SK-N-SH treated with all-trans-retinoic acid at 6 μM for 48 hours (cell line): ENCODE results near the gene RPS4Y1.

Experiments used
- ATAC-seq: fragments of 200-7000 bp; cut with Tn5 transposase; 3 replicates; pipeline ENCODE4 v1.9.1; 2020; ENCODE audit warnings: mild to moderate bottlenecking, moderate library complexity
- ARNTL ChIP-seq: fragments of 450-650 bp; formaldehyde crosslinking; IDR thresholded peaks from 2 replicates; pipeline ENCODE4 v1.5.0; 2020; ENCODE audit warnings: low read depth, mild to moderate bottlenecking, moderate library complexity, borderline replicate concordance
- CREB5 ChIP-seq: fragments of 250-450 bp; sonication (Bioruptor Pico); IDR thresholded peaks from 2 replicates; pipeline ENCODE4 v1.5.1; 2020; ENCODE audit warnings: low read depth, mild to moderate bottlenecking, moderate library complexity
- CSDC2 ChIP-seq: fragments of 250-450 bp; sonication (Bioruptor Pico); IDR thresholded peaks from 2 replicates; pipeline ENCODE4 v1.5.0; 2020; ENCODE audit warnings: mild to moderate bottlenecking, moderate library complexity
- CSRNP3 ChIP-seq: fragments of 250-450 bp; sonication (Bioruptor Pico); IDR thresholded peaks from 2 replicates; pipeline ENCODE4 v1.5.1; 2021; ENCODE audit warnings: mild to moderate bottlenecking, moderate library complexity
- ESRRG ChIP-seq: fragments of 250-450 bp; sonication (Bioruptor Pico); IDR thresholded peaks from 2 replicates; pipeline ENCODE4 v1.6.1; 2021; ENCODE audit warnings: mild to moderate bottlenecking
- GLIS3 ChIP-seq: fragments of 250-450 bp; sonication (Bioruptor Pico); IDR thresholded peaks from 2 replicates; pipeline ENCODE4 v1.5.0; 2020; ENCODE audit warnings: mild to moderate bottlenecking, moderate library complexity
- ISL1 ChIP-seq: fragments of 250-450 bp; sonication (Bioruptor Pico); IDR thresholded peaks from 2 replicates; pipeline ENCODE4 v2.1.2; 2022; ENCODE audit warnings: mild to moderate bottlenecking, moderate library complexity
- OSR1 ChIP-seq: fragments of 250-450 bp; sonication (Bioruptor Pico); IDR thresholded peaks from 2 replicates; pipeline ENCODE4 v1.8.0; 2022; ENCODE audit warnings: moderate library complexity, mild to moderate bottlenecking, inconsistent platforms
- PATZ1 ChIP-seq: fragments of 250-450 bp; sonication (Bioruptor Pico); IDR thresholded peaks from 2 replicates; pipeline ENCODE4 v1.8.0; 2020; ENCODE audit warnings: mild to moderate bottlenecking, moderate library complexity, borderline replicate concordance
- POU6F1 ChIP-seq: fragments of 250-450 bp; sonication (Bioruptor Pico); IDR thresholded peaks from 2 replicates; pipeline ENCODE4 v1.8.0; 2021; ENCODE audit warnings: low read depth, mild to moderate bottlenecking, moderate library complexity, borderline replicate concordance
- PPARA ChIP-seq: fragments of 250-450 bp; sonication (Bioruptor Pico); IDR thresholded peaks from 2 replicates; pipeline ENCODE4 v1.5.0; 2020; ENCODE audit warnings: mild to moderate bottlenecking, borderline replicate concordance
- RARB ChIP-seq: fragments of 250-450 bp; sonication (Bioruptor Pico); IDR thresholded peaks from 2 replicates; pipeline ENCODE4 v1.8.0; 2021; ENCODE audit warnings: mild to moderate bottlenecking, moderate library complexity
- SNAI2 ChIP-seq: fragments of 250-450 bp; sonication (Bioruptor Pico); IDR thresholded peaks from 2 replicates; pipeline ENCODE4 v1.5.0; 2020; ENCODE audit warnings: mild to moderate bottlenecking, moderate library complexity
- TCF4 ChIP-seq: fragments of 250-450 bp; sonication (Bioruptor Pico); IDR thresholded peaks from 2 replicates; pipeline ENCODE4 v1.8.0; 2021; ENCODE audit warnings: mild to moderate bottlenecking, moderate library complexity, borderline replicate concordance
- TOX ChIP-seq: fragments of 250-450 bp; sonication (Bioruptor Pico); IDR thresholded peaks from 2 replicates; pipeline ENCODE4 v1.8.0; 2021; ENCODE audit warnings: mild to moderate bottlenecking, moderate library complexity, borderline replicate concordance
- TSHZ2 ChIP-seq: fragments of 250-450 bp; sonication (Bioruptor Pico); IDR thresholded peaks from 2 replicates; pipeline ENCODE4 v1.5.0; 2020; ENCODE audit warnings: mild to moderate bottlenecking, moderate library complexity
- ZC3H10 ChIP-seq: fragments of 250-450 bp; sonication (Bioruptor Pico); IDR thresholded peaks from 2 replicates; pipeline ENCODE4 v1.5.1; 2021; ENCODE audit warnings: mild to moderate bottlenecking, moderate library complexity
- ZFP3 ChIP-seq: fragments of 250-450 bp; sonication (Bioruptor Pico); IDR thresholded peaks from 2 replicates; pipeline ENCODE4 v1.5.0; 2020; ENCODE audit warnings: mild to moderate bottlenecking, moderate library complexity
- ZFP30 ChIP-seq: fragments of 450-650 bp; formaldehyde crosslinking; IDR thresholded peaks from 2 replicates; pipeline ENCODE4 v1.5.0; 2022; ENCODE audit warnings: mild to moderate bottlenecking, moderate library complexity
- ZNF565 ChIP-seq: fragments of 450-650 bp; formaldehyde crosslinking; conservative IDR thresholded peaks from 2 replicates; pipeline ENCODE4 v1.5.0; 2020; ENCODE audit warnings: low read depth, mild to moderate bottlenecking, moderate library complexity
- ZNF70 ChIP-seq: fragments of 450-650 bp; formaldehyde crosslinking; IDR thresholded peaks from 2 replicates; pipeline ENCODE4 v1.5.0; 2020; ENCODE audit warnings: mild to moderate bottlenecking, moderate library complexity
- ZNF8 ChIP-seq: fragments of 450-650 bp; formaldehyde crosslinking; IDR thresholded peaks from 2 replicates; pipeline ENCODE4 v1.5.0; 2020; ENCODE audit warnings: mild to moderate bottlenecking, moderate library complexity

RPS4Y1 gene

DNA sequence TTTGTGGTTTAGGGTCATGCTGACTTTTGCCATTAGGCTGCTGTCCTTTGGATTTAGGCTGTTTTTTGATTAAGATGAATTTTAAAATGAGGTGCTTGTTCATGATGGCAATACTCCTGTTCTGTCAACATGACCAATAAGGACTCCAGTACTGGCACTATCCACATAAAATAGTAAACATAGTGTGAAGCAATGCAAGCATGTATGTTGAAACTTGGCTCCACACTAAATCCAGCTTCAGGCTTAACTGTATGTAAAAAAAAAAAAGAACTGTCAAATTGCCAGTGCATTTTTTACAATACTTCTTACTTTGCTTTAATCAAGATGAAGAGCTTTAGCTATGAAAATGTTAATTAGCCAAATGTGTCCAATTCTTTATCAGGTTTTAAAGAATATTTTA lies 6.2 kb upstream of the RPS4Y1 start:
- ATAC-seq = no peak
- TF ChIP-seq SNAI2 (CRISPR knock-in tag) (no peak), ZNF8 (CRISPR knock-in tag) (no peak), CSDC2 (CRISPR knock-in tag) (no peak), TSHZ2 (CRISPR knock-in tag) (no peak), ZNF70 (CRISPR knock-in tag) (no peak), OSR1 (no peak), RARB (CRISPR knock-in tag) (no peak), ESRRG (CRISPR knock-in tag) (no peak), CSRNP3 (no peak), PPARA (no peak), ZC3H10 (CRISPR knock-in tag) (no peak), POU6F1 (CRISPR knock-in tag) (no peak)

DNA sequence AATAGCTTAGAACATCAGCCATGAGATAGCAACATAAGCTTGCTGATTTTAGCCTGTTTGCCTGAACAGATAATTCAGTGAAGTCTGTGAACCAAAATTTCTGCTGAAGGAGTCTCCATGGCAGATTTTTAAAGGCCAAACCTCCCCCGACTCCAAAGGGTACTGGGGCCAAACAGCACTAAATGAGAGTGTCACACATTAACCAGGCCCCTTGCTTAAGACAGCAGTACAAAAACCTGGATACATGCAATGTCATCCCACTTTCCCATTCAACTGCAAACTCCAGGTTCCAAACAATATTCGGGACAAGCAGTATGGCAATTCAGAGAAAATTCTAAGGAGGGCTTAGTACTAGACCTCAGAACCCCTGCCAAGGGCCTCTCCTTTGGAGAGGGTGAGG lies 4.3 kb upstream of the RPS4Y1 start:
- ATAC-seq = no peak
- TF ChIP-seq PPARA = no peak
- TF ChIP-seq TCF4 (CRISPR knock-in tag) = no peak
- TF ChIP-seq ZFP30 (CRISPR knock-in tag) = no peak
- TF ChIP-seq CSDC2 (CRISPR knock-in tag) = no peak
- TF ChIP-seq POU6F1 (CRISPR knock-in tag) = no peak
- TF ChIP-seq PATZ1 (CRISPR knock-in tag) = no peak
- TF ChIP-seq RARB (CRISPR knock-in tag) = no peak
- no peak for TF ChIP-seq ARNTL (CRISPR knock-in tag)
- no peak for TF ChIP-seq ZFP3 (CRISPR knock-in tag)
- no peak for TF ChIP-seq TSHZ2 (CRISPR knock-in tag)
- TF ChIP-seq ZNF8 (CRISPR knock-in tag) = no peak
- TF ChIP-seq CREB5 (CRISPR knock-in tag) = no peak
- no peak for TF ChIP-seq ESRRG (CRISPR knock-in tag)
- TF ChIP-seq ISL1 (CRISPR knock-in tag) = no peak
- no peak for TF ChIP-seq GLIS3 (CRISPR knock-in tag)
- no peak for TF ChIP-seq ZNF565 (CRISPR knock-in tag)
- no peak for TF ChIP-seq TOX (CRISPR knock-in tag)
